ENCODE data around the gene TRIM8.

DNA sequence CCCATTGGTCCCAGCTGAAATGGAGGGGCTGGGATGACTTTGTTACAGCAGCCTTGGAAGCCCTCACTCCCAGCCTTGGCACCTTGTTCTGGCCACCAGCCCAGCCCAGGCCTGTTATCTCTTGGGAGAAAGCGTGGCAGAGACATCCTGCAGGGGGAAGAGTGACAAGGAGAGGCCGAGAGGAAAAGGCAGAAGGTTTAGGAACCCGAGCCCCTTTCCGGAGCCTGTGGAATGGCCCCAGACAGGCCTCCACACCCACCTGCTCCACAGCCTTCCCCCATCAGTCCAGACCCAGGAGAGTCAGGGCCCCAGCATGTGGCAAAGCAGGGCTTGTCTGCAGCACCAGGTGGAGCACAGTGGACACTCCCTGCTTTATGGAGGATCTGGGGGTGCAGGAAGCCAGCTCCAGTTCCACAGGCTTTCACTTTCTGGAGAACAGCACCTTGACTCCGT lies 24.1 kb upstream of the TRIM8 start:
- TF ChIP-seq CTCF (IDR thresholded peaks at IDR 0.05) (no peak), POLR2A (IDR thresholded peaks at IDR 0.05) (no peak)

Measured in lower leg skin (tissue), 3 donors.